ENCODE data around the gene AP2S1. TPM values are rescaled to one million over a fixed set of nuclear protein-coding genes. Genes with fewer than 3 reads are reported as not detected.
"Not testable (repeated sequence)": the region's sequence is repeated elsewhere in the genome, so short reads cannot be mapped to it uniquely, and the experiment has no call there.

Gene AP2S1
- total and polyA plus RNA-seq, 2 donors, result 43.5 to 117 TPM

- H3K27ac ChIP-seq (ENCODE audit: low read depth), result no peak overlapping the region
- DNase-seq (ENCODE audit: extremely low spot score), result no peak
- H3K36me3 ChIP-seq (ENCODE audit: insufficient read depth), result no peaks in the 10 kb centered on the region
- no peak overlapping the region for H3K4me3 ChIP-seq (ENCODE audit: low read depth, low read length)
- WGBS, result 96% methylated on average over 1 of the region's 1 CpG
- no peaks in the 10 kb centered on the region for H3K4me1 ChIP-seq (ENCODE audit: insufficient read depth)
These were observed 29.8 kb upstream of the AP2S1 start for GRCh38 chr19:46880431-46880830.

DNA sequence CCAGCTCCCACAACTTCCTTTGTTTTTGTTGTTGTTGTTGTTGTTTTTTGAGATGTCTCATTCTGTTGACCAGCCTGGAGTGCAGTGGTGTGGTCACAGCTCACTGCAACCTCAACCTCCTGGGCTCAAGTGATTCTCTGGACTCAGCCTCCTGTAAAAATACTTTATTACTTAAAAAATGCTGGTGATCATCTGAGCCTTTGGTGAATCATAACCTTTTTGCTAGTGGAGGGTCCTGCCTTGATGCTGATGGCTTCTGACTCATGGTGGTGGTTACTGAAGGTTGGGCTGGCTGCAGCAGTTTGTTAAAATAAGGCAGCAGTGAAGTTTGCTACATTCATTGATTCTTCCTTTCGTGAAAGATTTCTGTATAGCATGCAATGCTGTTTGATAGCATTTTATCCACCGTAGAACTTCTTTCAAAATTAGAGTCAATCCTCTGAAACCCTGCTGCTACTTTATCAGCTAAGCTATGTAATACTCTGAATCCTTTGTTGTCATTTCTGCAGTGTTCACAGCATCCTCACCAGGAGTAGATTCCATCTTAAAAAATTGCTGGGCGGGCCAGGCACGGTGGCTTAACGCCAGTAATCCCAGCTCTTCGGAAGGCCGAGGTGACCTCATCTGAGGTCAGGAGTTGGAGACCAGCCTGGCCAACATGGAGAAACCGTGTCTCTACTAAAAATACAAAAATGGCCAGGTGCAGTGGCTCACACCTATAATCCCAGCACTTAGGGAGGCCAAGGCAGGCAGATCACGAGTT is 28.1 kb upstream of the AP2S1 start:
- no peak for DNase-seq (ENCODE audit: extremely low spot score)
- 47% methylated on average over 9 of the region's 9 CpGs for WGBS

DNA sequence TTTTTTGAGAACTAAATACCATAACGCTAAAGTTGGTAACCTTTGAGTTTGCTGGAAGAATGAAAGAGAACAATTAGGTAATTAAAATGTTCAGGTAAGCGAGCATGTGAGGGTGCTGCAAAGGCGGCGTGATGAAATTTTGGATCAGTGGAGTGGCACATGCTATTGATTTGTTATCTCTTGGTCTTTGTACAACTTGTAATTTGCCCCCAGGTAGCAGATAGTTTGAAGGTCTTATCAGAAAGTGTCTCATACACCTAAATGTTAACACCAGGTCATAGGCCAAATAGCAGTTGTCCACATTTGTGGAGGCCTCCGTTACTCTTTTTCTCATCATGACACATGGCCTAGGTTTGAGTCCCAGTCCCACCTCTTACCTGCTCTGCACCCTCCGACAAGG is 25.0 kb upstream of the AP2S1 start:
- Histone ChIP-seq H3K27ac (ENCODE audit: low read depth) (no peak overlapping the region), H3K4me3 (ENCODE audit: low read depth, low read length) (no peak overlapping the region), H3K4me1 (ENCODE audit: insufficient read depth) (no peaks in the 10 kb centered on the region), H3K36me3 (ENCODE audit: insufficient read depth) (no peaks in the 10 kb centered on the region)
- DNase-seq (ENCODE audit: extremely low spot score), result no peak
- WGBS, result 95% methylated on average over 6 of the region's 6 CpGs

More for the DNA sequence above, 28.1 kb upstream of the AP2S1 start:
- Histone ChIP-seq H3K4me3 (ENCODE audit: low read depth, low read length) (no peak overlapping the region), H3K36me3 (ENCODE audit: insufficient read depth) (no peaks in the 10 kb centered on the region), H3K4me1 (ENCODE audit: insufficient read depth) (no peaks in the 10 kb centered on the region), H3K27ac (ENCODE audit: low read depth) (no peak overlapping the region)

GRCh38 chr19:46875234-46875633 is 24.6 kb upstream of the AP2S1 start:
- no peak for DNase-seq (ENCODE audit: extremely low spot score)
- H3K36me3 ChIP-seq (ENCODE audit: insufficient read depth), result no peaks in the 10 kb centered on the region
- H3K4me3 ChIP-seq (ENCODE audit: low read depth, low read length), result no peak overlapping the region
- H3K4me1 ChIP-seq (ENCODE audit: insufficient read depth), result no peaks in the 10 kb centered on the region
- H3K27ac ChIP-seq (ENCODE audit: low read depth), result peak overlapping the region; percentile 18
- 76% methylated on average over 4 of the region's 4 CpGs for WGBS

DNA sequence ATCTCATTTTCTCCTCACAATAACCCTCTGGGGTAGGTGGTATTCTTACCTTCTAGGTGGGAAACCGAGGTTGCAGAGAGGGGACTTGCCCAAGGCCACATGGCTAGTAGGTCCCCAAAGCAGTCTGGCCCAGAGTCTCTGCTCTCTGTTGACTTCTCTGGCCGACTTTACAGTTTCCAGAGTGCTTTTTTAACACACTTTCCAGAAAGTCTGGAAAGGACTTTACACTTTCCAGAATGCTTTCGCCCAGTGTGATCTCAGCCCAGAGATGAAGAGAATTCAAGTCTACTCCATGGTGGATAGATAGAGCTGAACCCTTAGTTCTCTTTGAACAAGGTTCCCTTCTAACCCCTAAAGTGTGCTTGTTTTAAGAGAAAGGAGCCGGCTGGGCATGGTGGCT is 22.3 kb upstream of the AP2S1 start:
- Histone ChIP-seq H3K36me3 (ENCODE audit: insufficient read depth) (no peaks in the 10 kb centered on the region), H3K4me1 (ENCODE audit: insufficient read depth) (no peaks in the 10 kb centered on the region), H3K4me3 (ENCODE audit: low read depth, low read length) (no peak overlapping the region), H3K27ac (ENCODE audit: low read depth) (no peak overlapping the region)
- DNase-seq (ENCODE audit: extremely low spot score), result no peak
- WGBS, result 85% methylated on average over 4 of the region's 4 CpGs

- not testable (repeated sequence) for H3K27ac ChIP-seq (ENCODE audit: low read depth); H3K4me1 ChIP-seq (ENCODE audit: insufficient read depth); H3K36me3 ChIP-seq (ENCODE audit: insufficient read depth); DNase-seq (ENCODE audit: extremely low spot score); H3K4me3 ChIP-seq (ENCODE audit: low read depth, low read length)
- WGBS, result 89% methylated on average over 5 of the region's 5 CpGs
These were observed 20.5 kb upstream of the AP2S1 start for GRCh38 chr19:46871173-46871572.

GRCh38 chr19:46868025-46868802 is 17.6 kb upstream of the AP2S1 start:
- DNase-seq (ENCODE audit: extremely low spot score), result no peak
- H3K27ac ChIP-seq (ENCODE audit: low read depth), result no peak overlapping the region
- no peak overlapping the region for H3K4me3 ChIP-seq (ENCODE audit: low read depth, low read length)
- no peaks in the 10 kb centered on the region for H3K36me3 ChIP-seq (ENCODE audit: insufficient read depth)
- 84% methylated on average over 4 of the region's 4 CpGs for WGBS
- peaks cover 1% of the 10 kb centered on the region for H3K4me1 ChIP-seq (ENCODE audit: insufficient read depth)

GRCh38 chr19:46867170-46867569 is 16.5 kb upstream of the AP2S1 start:
- no peak for DNase-seq (ENCODE audit: extremely low spot score)
- Histone ChIP-seq H3K27ac (ENCODE audit: low read depth) (no peak overlapping the region), H3K4me3 (ENCODE audit: low read depth, low read length) (no peak overlapping the region), H3K36me3 (ENCODE audit: insufficient read depth) (no peaks in the 10 kb centered on the region), H3K4me1 (ENCODE audit: insufficient read depth) (peaks cover 2% of the 10 kb centered on the region)
- WGBS, result 51% methylated on average over 3 of the region's 3 CpGs

DNA sequence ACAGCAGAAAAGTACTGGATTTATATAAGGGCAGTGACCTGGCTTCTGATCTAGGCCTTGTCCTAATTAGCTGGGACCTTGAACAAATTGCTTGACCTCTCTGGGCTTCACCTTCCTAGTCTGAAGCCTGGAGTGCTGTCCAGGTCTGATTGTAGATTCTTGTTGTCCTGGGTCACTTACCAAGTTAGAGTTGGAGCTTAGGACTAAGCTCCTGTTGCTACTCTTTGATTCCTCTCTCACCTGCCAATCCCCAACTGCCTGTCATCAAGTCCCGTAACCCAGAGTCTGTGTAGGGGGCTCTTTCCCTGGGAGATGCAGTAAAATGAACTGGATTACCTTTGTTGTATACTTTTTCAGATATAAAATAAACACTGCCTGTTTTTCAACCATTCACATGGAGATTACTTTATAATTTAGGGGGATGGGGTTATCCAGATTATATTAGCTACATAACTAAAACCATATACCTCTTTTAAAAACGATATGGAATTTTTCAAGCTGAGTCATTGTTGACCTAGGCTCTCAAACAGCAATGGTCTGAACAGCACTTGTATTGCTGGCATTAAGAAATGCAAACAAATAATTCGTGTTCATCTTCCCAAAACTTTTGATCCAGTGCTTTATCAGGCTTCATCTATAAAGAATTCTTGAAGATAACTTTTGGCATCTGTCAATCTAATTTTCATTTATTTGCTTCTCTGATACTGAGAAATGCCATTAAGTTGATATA is 15.9 kb upstream of the AP2S1 start:
- Histone ChIP-seq H3K36me3 (ENCODE audit: insufficient read depth) (no peaks in the 10 kb centered on the region), H3K4me3 (ENCODE audit: low read depth, low read length) (no peak overlapping the region), H3K4me1 (ENCODE audit: insufficient read depth) (peaks cover 2% of the 10 kb centered on the region), H3K27ac (ENCODE audit: low read depth) (no peak overlapping the region)
- no peak for DNase-seq (ENCODE audit: extremely low spot score)
- WGBS, result 36% methylated on average over 3 of the region's 3 CpGs

DNA sequence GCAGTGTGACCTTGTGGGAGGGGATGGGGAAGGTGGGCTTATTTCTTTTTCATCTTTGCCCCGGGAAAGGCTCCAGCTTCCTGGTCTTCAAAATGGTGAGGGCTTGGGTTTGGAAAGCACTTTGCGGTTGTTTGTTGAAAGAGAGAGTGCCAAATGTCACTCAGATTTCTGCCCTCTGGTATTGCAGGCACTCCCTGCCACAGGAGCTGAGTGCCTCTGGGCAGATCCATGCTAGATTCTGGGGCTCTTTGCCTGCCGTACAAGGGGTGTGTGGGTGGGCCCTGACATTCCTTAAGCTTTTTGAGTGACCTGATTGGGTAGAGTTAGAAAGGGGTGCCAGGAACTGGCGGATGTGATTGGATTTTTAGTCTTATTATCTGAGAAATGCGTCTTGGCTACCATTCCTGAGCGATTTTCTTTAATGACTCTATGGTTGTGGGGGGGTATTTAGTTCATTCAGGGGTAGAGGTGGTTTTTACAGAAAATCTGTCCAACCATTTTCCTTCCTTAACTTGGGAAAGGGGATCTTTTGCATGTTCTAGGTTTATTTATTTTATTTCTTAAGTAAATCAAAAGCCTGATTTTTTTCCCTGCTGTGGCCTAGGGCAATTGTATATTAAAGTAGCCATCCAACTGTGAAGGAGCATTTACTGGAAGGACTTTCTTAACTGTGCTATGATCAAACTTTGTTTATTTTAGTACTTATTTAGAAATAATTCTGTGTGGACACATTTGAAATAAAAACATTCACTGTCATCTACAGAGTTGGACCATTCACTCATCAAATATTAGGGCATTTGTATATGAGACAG is 13.4 kb upstream of the AP2S1 start:
- Histone ChIP-seq H3K4me3 (ENCODE audit: low read depth, low read length) (no peak overlapping the region), H3K36me3 (ENCODE audit: insufficient read depth) (no peaks in the 10 kb centered on the region), H3K4me1 (ENCODE audit: insufficient read depth) (peaks cover 2% of the 10 kb centered on the region), H3K27ac (ENCODE audit: low read depth) (no peak overlapping the region)
- no peak for DNase-seq (ENCODE audit: extremely low spot score)
- WGBS, result 13% methylated on average over 6 of the region's 6 CpGs

GRCh38 chr19:46862974-46863632 is 12.5 kb upstream of the AP2S1 start:
- WGBS, result 43% methylated on average over 4 of the region's 4 CpGs
- no peak overlapping the region for H3K4me3 ChIP-seq (ENCODE audit: low read depth, low read length)
- H3K36me3 ChIP-seq (ENCODE audit: insufficient read depth), result no peaks in the 10 kb centered on the region
- H3K4me1 ChIP-seq (ENCODE audit: insufficient read depth), result peaks cover 2% of the 10 kb centered on the region
- DNase-seq (ENCODE audit: extremely low spot score), result no peak
- H3K27ac ChIP-seq (ENCODE audit: low read depth), result no peak overlapping the region

- DNase-seq (ENCODE audit: extremely low spot score), result no peak
- WGBS, result 7% methylated on average over 9 of the region's 9 CpGs
- Histone ChIP-seq H3K36me3 (ENCODE audit: insufficient read depth) (no peaks in the 10 kb centered on the region), H3K4me3 (ENCODE audit: low read depth, low read length) (peak overlapping the region; percentile 96), H3K27ac (ENCODE audit: low read depth) (no peak overlapping the region), H3K4me1 (ENCODE audit: insufficient read depth) (peaks cover 2% of the 10 kb centered on the region)
These were observed 11.8 kb upstream of the AP2S1 start for GRCh38 chr19:46862503-46862834.
